Stomach (tissue), 9 donors: ENCODE results near the gene PSMD14. TPM values are rescaled to one million over a fixed set of nuclear protein-coding genes. Genes with fewer than 3 reads are reported as not detected.

Source experiments
- DNase-seq, 2 donors: peaks; one replicate each; pipeline versions ENCODE4 v3.0.0 to v3.0.0-alpha.2; 2013 to 2019
- H3K27ac ChIP-seq, 5 donors: fragments of 200-600 bp in 4 of 5; sonication (generic) in 4 of 5; one replicate each; pipeline ENCODE4 v1.5.1; 2013 to 2019; ENCODE audit warnings: mild to moderate bottlenecking in 1 of 5, moderate library complexity in 1 of 5
- H3K27me3 ChIP-seq, 3 donors: fragments of 200-600 bp; sonication (generic); one replicate each; pipeline ENCODE4 v1.5.1; 2017 to 2019; ENCODE audit warnings: mixed run types in 1 of 3
- H3K36me3 ChIP-seq, 4 donors: fragments of 200-600 bp; sonication (generic); 1 replicate in 3 of 4; 2 replicates in 1 of 4; pipeline ENCODE4 v1.5.1; 2016 to 2019
- H3K4me1 ChIP-seq, 4 donors: fragments of 200-600 bp; sonication (generic); one replicate each; pipeline ENCODE4 v1.5.1; 2016 to 2019
- H3K4me3 ChIP-seq, 4 donors: fragments of 200-600 bp; sonication (generic) in 3 of 4; one replicate each; pipeline ENCODE4 v1.5.1; 2016 to 2019; ENCODE audit warnings: mild to moderate bottlenecking in 1 of 4
- H3K9me3 ChIP-seq, 4 donors: fragments of 200-600 bp; sonication (generic); one replicate each; pipeline ENCODE4 v1.5.1; 2016 to 2019
- CTCF ChIP-seq, 7 experiments: fragments of 450-650 bp in 4 of 7; fragments of 200-600 bp in 3 of 7; sonication (generic) in 3 of 7; IDR thresholded peaks; one replicate each; pipeline ENCODE4 v1.5.1; 2016 to 2019; ENCODE audit warnings: antibody characterized with exemption in 7 of 7, control low read depth in 2 of 7, mild to moderate bottlenecking in 1 of 7
- EP300 ChIP-seq: sonication (generic); formaldehyde crosslinking; IDR thresholded peaks from one replicate; pipeline ENCODE4 v1.6.1; 2017; ENCODE audit warnings: antibody characterized with exemption
- POLR2A ChIP-seq, 4 donors: fragments of 450-650 bp; IDR thresholded peaks; one replicate each; pipeline ENCODE4 v1.6.1; 2016; ENCODE audit warnings: antibody characterized with exemption in 4 of 4, control low read depth in 2 of 4, mild to moderate bottlenecking in 1 of 4, moderate library complexity in 1 of 4
- POLR2AphosphoS5 ChIP-seq, 3 donors: sonication (generic); formaldehyde crosslinking; IDR thresholded peaks; one replicate each; pipeline ENCODE4 v1.6.1; 2016; ENCODE audit warnings: antibody characterized with exemption in 3 of 3
- WGBS, 5 donors: extraction: QIAGEN DNeasy Blood & Tissue Kit in 3 of 5; methylation state at CpG; one replicate each; pipeline versions ENCODE4 v1.1.5 to v1.1.7; 2013 to 2018; 5-methylcytosine and 5-hydroxymethylcytosine counted together
- intact Hi-C: fragments of 100-400 bp; cut with DNase I; formaldehyde crosslinking; loops from one replicate; pipeline ENCODE4 v1.15.1; 2023; ENCODE audit warnings: low total_unique reads
- polyA plus RNA-seq, 3 donors: library from polyadenylated mRNA; stranded (reverse); fragments of 200-250 nt; gene quantifications; one replicate each; pipeline ENCODE4 v1.2.3, GENCODE V29; 2013
- total RNA-seq, 5 donors: library from RNA; depleted of rRNA; stranded (reverse); fragments of >200 nt; gene quantifications; one replicate each; pipeline versions ENCODE4 v1.1.0 to v1.2.3, GENCODE V29; 2014 to 2016
- donor health status: healthy with polysubstance abuse.
- donor health status: Bipolar disorder and iron deficiency.
- donor health status: healthy.

Gene PSMD14
- total and polyA plus RNA-seq, 8 donors, result 2.9 to 47.2 (median 24.8) TPM

- Histone ChIP-seq H3K27me3 (no peaks in the 10 kb centered on the region), H3K36me3 (peaks cover 0 to 34% (median 26%) of the 10 kb centered on the region in 4 donors), H3K27ac (no peak overlapping the region), H3K4me3 (no peak overlapping the region), H3K4me1 (peaks cover 0 to 14% (median 0%) of the 10 kb centered on the region in 4 donors), H3K9me3 (no peaks in the 10 kb centered on the region)
- DNase-seq, result no peak
- no peak for TF ChIP-seq EP300
- no peak for TF ChIP-seq POLR2A (IDR thresholded peaks at IDR 0.05)
- no peak for TF ChIP-seq POLR2AphosphoS5 (IDR thresholded peaks at IDR 0.05)
- no peak for TF ChIP-seq CTCF (IDR thresholded peaks at IDR 0.05)
- intact Hi-C loops, result no loop called here
Measured at GRCh38 chr2:161324876-161325275, 16.7 kb downstream of the PSMD14 start.

GRCh38 chr2:161327582-161327981 lies 19.4 kb downstream of the PSMD14 start:
- TF ChIP-seq POLR2AphosphoS5 (IDR thresholded peaks at IDR 0.05), result no peak
- no peak for TF ChIP-seq EP300
- no peak for TF ChIP-seq CTCF (IDR thresholded peaks at IDR 0.05)
- no peak for TF ChIP-seq POLR2A (IDR thresholded peaks at IDR 0.05)

GRCh38 chr2:161332371-161332967 lies 24.2 kb downstream of the PSMD14 start:
- Histone ChIP-seq H3K4me3 (no peak overlapping the region), H3K36me3 (no peaks in the 10 kb centered on the region), H3K9me3 (no peaks in the 10 kb centered on the region), H3K27me3 (no peaks in the 10 kb centered on the region), H3K4me1 (no peaks in the 10 kb centered on the region), H3K27ac (no peak overlapping the region)
- TF ChIP-seq POLR2A (IDR thresholded peaks at IDR 0.05) (no peak), EP300 (no peak), CTCF (IDR thresholded peaks at IDR 0.05) (no peak), POLR2AphosphoS5 (IDR thresholded peaks at IDR 0.05) (no peak)
- DNase-seq, result no peak
- intact Hi-C loops, result no loop called here

More at GRCh38 chr2:161327582-161327981, 19.4 kb downstream of the PSMD14 start:
- peaks cover 0 to 9% (median 0%) of the 10 kb centered on the region in 4 donors for H3K4me1 ChIP-seq
- peaks cover 0 to 16% (median 11%) of the 10 kb centered on the region in 4 donors for H3K36me3 ChIP-seq
- H3K27ac ChIP-seq, result no peak overlapping the region
- H3K4me3 ChIP-seq, result no peak overlapping the region
- H3K27me3 ChIP-seq, result no peaks in the 10 kb centered on the region
- intact Hi-C loops, result no loop called here
- 75 to 86% (median 81%) methylated on average over 1 of the region's 1 CpG for WGBS, 5 donors
- DNase-seq, result no peak
- no peaks in the 10 kb centered on the region for H3K9me3 ChIP-seq

GRCh38 chr2:161335626-161336025 lies 27.4 kb downstream of the PSMD14 start:
- TF ChIP-seq POLR2A (IDR thresholded peaks at IDR 0.05), result no peak
- TF ChIP-seq POLR2AphosphoS5 (IDR thresholded peaks at IDR 0.05), result no peak
- no peak for TF ChIP-seq EP300
- TF ChIP-seq CTCF (IDR thresholded peaks at IDR 0.05), result no peak
- no peaks in the 10 kb centered on the region for H3K36me3 ChIP-seq
- H3K27ac ChIP-seq, result no peak overlapping the region
- H3K27me3 ChIP-seq, result no peaks in the 10 kb centered on the region
- H3K4me1 ChIP-seq, result no peaks in the 10 kb centered on the region
- intact Hi-C loops, result no loop called here
- no peak overlapping the region for H3K4me3 ChIP-seq
- 60 to 87% (median 73%) methylated on average over 2 of the region's 2 CpGs for WGBS, 5 donors
- no peaks in the 10 kb centered on the region for H3K9me3 ChIP-seq
- no peak for DNase-seq
